Ascending aorta (tissue), 2 donors: Measurements from ENCODE around the gene DAPP1. TPM values are rescaled to one million over a fixed set of nuclear protein-coding genes. Genes with fewer than 3 reads are reported as not detected.

Experiments used
- DNase-seq, 2 donors: peaks; one replicate each; pipeline ENCODE4 v3.0.0-alpha.2; 2019; ENCODE audit warnings: low spot score in 2 of 2
- H3K27ac ChIP-seq, 2 donors: fragments of 200-600 bp; sonication (generic); one replicate each; pipeline ENCODE4 v1.5.1; 2016 to 2017; ENCODE audit warnings: mild to moderate bottlenecking in 1 of 2
- H3K27me3 ChIP-seq: fragments of 200-600 bp; sonication (generic); one replicate; pipeline ENCODE4 v1.5.1; 2017
- H3K36me3 ChIP-seq, 2 donors: fragments of 200-600 bp; sonication (generic); one replicate each; pipeline ENCODE4 v1.5.1; 2016
- H3K4me1 ChIP-seq, 2 donors: fragments of 200-600 bp; sonication (generic); one replicate each; pipeline ENCODE4 v1.5.1; 2016 to 2017; ENCODE audit warnings: mild to moderate bottlenecking in 1 of 2
- H3K4me3 ChIP-seq, 2 donors: fragments of 200-600 bp; sonication (generic); one replicate each; pipeline ENCODE4 v1.5.1; 2016 to 2017; ENCODE audit warnings: mild to moderate bottlenecking in 1 of 2
- H3K9me3 ChIP-seq, 2 donors: fragments of 200-600 bp; sonication (generic); one replicate each; pipeline ENCODE4 v1.5.1; 2016
- intact Hi-C: fragments of 100-400 bp; cut with DNase I; formaldehyde crosslinking; loops from one replicate; pipeline ENCODE4 v1.15.1; 2023
- total RNA-seq: library from RNA; depleted of rRNA; stranded (reverse); fragments of >200 nt; gene quantifications from one replicate; pipeline ENCODE4 v1.1.0, GENCODE V29; 2016
- TF ChIP-seq, protein P1 (sequence below), 3 experiments: fragments of 200-600 bp in 2 of 3; fragments of 450-650 bp in 1 of 3; sonication (generic) in 2 of 3; IDR thresholded peaks; one replicate each; pipeline ENCODE4 v1.5.1; 2016 to 2019; ENCODE audit warnings: antibody characterized with exemption in 3 of 3, mild to moderate bottlenecking in 1 of 3, moderate library complexity in 1 of 3

DAPP1 gene
- total RNA-seq, 1 donor from 2014 or later: not detected

DNA sequence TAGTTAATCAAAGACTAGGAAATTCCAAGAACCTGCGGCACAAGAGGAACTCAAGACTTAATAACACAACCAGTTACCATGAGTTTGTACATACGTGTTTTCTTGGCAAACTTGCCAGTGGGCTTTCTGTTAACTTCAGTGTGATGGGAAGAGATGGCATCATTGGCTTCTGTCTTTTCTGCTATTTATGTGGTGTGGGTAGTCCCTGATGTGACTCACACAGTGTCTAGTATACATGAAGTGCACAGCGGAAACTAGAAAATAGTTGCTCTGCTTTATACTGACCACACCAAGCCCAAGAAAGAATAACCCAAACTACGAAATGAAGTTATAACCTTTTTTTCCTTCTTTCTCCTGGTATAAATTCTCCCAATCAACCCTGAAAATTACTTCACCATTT, 24.5 kb downstream of the DAPP1 start:
- Histone ChIP-seq H3K4me3 (no peak overlapping the region), H3K9me3 (no peaks in the 10 kb centered on the region), H3K27ac (no peak overlapping the region), H3K36me3 (no peaks in the 10 kb centered on the region), H3K4me1 (peaks cover 0 to 3% of the 10 kb centered on the region in 2 donors), H3K27me3 (no peaks in the 10 kb centered on the region)
- intact Hi-C loops: no loop called here
- no peak for DNase-seq
- TF ChIP-seq, protein P1, sequence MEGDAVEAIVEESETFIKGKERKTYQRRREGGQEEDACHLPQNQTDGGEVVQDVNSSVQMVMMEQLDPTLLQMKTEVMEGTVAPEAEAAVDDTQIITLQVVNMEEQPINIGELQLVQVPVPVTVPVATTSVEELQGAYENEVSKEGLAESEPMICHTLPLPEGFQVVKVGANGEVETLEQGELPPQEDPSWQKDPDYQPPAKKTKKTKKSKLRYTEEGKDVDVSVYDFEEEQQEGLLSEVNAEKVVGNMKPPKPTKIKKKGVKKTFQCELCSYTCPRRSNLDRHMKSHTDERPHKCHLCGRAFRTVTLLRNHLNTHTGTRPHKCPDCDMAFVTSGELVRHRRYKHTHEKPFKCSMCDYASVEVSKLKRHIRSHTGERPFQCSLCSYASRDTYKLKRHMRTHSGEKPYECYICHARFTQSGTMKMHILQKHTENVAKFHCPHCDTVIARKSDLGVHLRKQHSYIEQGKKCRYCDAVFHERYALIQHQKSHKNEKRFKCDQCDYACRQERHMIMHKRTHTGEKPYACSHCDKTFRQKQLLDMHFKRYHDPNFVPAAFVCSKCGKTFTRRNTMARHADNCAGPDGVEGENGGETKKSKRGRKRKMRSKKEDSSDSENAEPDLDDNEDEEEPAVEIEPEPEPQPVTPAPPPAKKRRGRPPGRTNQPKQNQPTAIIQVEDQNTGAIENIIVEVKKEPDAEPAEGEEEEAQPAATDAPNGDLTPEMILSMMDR (IDR thresholded peaks at IDR 0.05): no peak

DNA sequence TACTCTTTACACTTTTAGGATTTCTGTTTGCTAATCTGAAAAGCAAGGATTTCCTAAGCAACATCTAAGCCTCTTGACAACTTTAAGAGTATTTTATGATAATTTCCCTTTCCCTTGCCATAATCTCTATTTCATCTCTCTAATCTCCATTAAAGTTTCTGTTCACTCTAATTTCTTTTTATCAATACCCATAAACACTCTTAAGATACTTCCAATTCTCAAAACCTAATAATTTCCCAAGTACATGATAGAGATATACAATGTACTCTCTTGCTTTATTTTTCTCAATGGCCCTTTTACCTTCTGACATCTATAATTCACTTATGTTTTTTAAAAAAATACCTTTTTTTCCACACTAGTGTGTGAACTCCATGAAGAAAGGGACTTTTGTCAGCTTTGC, 26.8 kb downstream of the DAPP1 start:
- no peak overlapping the region for H3K27ac ChIP-seq
- H3K27me3 ChIP-seq: no peaks in the 10 kb centered on the region
- intact Hi-C loops: no loop called here
- no peaks in the 10 kb centered on the region for H3K36me3 ChIP-seq
- TF ChIP-seq, protein P1 (IDR thresholded peaks at IDR 0.05): no peak
- H3K4me1 ChIP-seq: peaks cover 0 to 3% of the 10 kb centered on the region in 2 donors
- no peak for DNase-seq
- no peak overlapping the region for H3K4me3 ChIP-seq
- no peaks in the 10 kb centered on the region for H3K9me3 ChIP-seq

DNA sequence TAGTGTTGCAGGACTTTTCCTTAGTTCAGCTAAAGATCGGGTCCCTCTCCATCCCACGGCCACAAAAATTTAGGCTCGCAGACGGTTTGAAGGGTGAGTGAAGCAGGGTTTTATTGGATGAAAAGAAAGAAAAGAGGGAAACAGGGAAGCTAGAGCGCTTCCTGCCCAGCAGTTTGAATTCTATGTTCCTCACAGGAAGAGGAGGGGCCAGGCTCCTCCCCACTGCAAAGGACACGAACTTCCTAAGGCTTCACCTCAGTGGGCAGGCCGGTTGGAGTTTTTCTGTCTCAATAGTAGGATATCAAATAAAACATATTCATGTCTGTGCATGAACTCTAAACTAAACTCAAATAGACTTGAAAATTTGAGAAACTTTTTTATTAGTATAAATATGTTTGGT, 27.4 kb downstream of the DAPP1 start:
- Histone ChIP-seq H3K4me3 (no peak overlapping the region), H3K4me1 (peaks cover 0 to 3% of the 10 kb centered on the region in 2 donors), H3K9me3 (no peaks in the 10 kb centered on the region), H3K27me3 (no peaks in the 10 kb centered on the region), H3K27ac (no peak overlapping the region), H3K36me3 (no peaks in the 10 kb centered on the region)
- no peak for DNase-seq
- TF ChIP-seq, protein P1 (IDR thresholded peaks at IDR 0.05): no peak
- intact Hi-C loops: no loop called here

DNA sequence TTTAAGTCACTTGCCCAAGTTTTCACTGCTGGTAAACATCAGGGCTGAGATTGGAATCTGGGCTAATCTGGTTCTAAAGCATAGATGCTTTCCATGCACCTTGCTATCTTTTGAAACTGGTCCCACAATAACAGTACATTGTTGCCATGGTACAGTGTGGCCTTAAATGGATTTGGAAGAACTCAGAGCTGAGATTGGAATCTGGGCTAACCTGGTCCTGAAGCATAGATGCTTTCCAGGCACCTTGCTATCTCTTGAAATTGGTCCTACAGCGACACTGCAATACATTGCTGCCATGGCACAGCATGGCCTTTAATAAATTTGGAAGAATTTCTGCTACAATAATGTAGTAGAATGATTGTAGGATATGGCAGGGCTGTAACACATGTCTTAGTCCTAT, 28.6 kb downstream of the DAPP1 start:
- Histone ChIP-seq H3K27me3 (no peaks in the 10 kb centered on the region), H3K27ac (no peak overlapping the region), H3K9me3 (no peaks in the 10 kb centered on the region), H3K4me1 (peaks cover 0 to 3% of the 10 kb centered on the region in 2 donors), H3K36me3 (no peaks in the 10 kb centered on the region), H3K4me3 (no peak overlapping the region)
- TF ChIP-seq, protein P1 (IDR thresholded peaks at IDR 0.05): no peak
- intact Hi-C loops: no loop called here
- no peak for DNase-seq

DNA sequence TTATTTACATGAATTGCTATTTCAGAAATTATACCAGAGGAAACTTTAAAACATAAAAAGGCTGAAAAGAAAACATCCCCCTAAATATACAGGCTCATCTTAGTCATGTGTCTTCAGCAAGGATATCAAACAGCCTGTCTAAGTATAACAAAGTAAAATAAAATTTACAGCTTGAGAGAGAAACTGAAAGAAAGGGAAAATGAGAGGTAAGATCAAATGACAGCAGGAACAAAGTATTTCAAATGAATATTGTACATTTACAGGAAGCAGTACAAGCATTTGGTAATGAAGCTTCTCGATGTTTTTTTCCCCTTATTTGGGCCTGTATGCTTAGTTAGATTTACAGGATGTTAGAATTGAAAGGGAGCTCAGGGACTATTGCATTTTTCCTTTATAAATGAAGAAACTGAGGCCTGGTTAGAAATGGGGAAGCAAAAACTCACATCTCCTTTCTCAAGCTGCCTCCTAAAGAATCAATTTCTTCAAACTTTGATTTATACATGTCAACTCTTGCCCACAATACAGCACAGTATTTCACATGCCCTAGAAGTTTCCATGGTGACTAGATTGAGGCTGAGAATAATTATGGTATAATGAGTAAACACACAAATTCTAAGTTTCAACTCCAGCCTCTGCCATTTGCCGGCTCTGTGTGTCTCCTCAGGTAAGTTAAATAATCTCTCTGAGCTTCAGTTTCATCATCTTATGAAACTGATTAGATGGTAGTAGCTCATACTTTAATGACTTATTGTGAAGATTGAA, 29.3 kb downstream of the DAPP1 start:
- DNase-seq: no peak
- peaks cover 0 to 3% of the 10 kb centered on the region in 2 donors for H3K4me1 ChIP-seq
- TF ChIP-seq, protein P1 (IDR thresholded peaks at IDR 0.05): no peak
- intact Hi-C loops: no loop called here
- H3K36me3 ChIP-seq: no peaks in the 10 kb centered on the region
- no peaks in the 10 kb centered on the region for H3K9me3 ChIP-seq
- H3K27ac ChIP-seq: no peak overlapping the region
- no peaks in the 10 kb centered on the region for H3K27me3 ChIP-seq
- no peak overlapping the region for H3K4me3 ChIP-seq
